ENCODE results near the gene MAGEB16.

Gene MAGEB16

DNA sequence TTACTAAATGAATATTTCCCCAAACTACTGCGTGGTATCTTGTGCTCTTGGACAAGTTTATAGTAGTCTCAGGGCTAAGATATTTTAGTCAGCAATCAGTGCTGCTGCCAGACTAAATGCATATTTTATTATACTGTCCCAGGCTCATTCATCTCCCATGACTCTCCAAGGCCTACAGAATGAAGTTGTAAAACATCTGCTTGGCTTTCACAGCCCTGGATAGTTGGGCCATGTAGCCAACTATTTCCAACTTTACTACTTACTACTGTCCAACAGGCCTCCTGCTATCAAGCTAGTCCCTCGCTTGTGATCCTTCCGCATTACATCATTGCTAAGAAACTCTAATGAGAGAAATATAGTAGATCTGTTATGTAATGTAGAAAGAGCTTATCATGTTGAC is 31.4 kb downstream of the MAGEB16 start:
- TF ChIP-seq TAF1 (IDR thresholded peaks at IDR 0.05; ENCODE audit: borderline replicate concordance, insufficient read depth, low read length) (no peak), SIN3A (IDR thresholded peaks at IDR 0.05; ENCODE audit: borderline replicate concordance, insufficient read depth, low read length) (no peak), POLR2AphosphoS5 (IDR thresholded peaks at IDR 0.05; ENCODE audit: low read depth, low read length) (no peak), FOXP2 (optimal IDR thresholded peaks at IDR 0.05; ENCODE audit: borderline replicate concordance, extremely low read depth, extremely low read length, insufficient read depth) (no peak)
- TF ChIP-seq, protein P1, sequence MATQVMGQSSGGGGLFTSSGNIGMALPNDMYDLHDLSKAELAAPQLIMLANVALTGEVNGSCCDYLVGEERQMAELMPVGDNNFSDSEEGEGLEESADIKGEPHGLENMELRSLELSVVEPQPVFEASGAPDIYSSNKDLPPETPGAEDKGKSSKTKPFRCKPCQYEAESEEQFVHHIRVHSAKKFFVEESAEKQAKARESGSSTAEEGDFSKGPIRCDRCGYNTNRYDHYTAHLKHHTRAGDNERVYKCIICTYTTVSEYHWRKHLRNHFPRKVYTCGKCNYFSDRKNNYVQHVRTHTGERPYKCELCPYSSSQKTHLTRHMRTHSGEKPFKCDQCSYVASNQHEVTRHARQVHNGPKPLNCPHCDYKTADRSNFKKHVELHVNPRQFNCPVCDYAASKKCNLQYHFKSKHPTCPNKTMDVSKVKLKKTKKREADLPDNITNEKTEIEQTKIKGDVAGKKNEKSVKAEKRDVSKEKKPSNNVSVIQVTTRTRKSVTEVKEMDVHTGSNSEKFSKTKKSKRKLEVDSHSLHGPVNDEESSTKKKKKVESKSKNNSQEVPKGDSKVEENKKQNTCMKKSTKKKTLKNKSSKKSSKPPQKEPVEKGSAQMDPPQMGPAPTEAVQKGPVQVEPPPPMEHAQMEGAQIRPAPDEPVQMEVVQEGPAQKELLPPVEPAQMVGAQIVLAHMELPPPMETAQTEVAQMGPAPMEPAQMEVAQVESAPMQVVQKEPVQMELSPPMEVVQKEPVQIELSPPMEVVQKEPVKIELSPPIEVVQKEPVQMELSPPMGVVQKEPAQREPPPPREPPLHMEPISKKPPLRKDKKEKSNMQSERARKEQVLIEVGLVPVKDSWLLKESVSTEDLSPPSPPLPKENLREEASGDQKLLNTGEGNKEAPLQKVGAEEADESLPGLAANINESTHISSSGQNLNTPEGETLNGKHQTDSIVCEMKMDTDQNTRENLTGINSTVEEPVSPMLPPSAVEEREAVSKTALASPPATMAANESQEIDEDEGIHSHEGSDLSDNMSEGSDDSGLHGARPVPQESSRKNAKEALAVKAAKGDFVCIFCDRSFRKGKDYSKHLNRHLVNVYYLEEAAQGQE (IDR thresholded peaks at IDR 0.05; ENCODE audit: insufficient read depth in 1 of 2, low read depth in 2 of 2, low read length in 2 of 2), result no peak

DNA sequence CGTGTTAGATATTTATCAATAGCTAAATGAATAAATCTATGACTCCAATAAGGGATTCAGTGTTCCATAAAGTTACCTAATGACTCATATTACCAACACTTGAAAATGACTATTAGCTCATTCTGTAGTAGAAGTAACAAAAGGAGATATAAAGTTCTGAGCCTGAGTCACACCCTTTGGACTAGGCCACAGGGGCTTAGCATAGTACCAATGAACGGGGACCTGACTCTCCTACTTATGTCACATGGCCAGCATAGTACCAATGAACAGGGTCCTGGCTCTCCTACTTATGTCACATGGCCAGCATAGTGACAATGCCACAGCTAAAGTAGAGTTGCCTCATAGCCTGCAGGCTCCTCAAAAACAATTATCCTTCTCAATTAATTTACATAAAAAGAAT is 43.7 kb downstream of the MAGEB16 start:
- TF ChIP-seq, protein P1 (IDR thresholded peaks at IDR 0.05; ENCODE audit: insufficient read depth in 1 of 2, low read depth in 2 of 2, low read length in 2 of 2), result no peak
- no peak for TF ChIP-seq FOXP2 (optimal IDR thresholded peaks at IDR 0.05; ENCODE audit: borderline replicate concordance, extremely low read depth, extremely low read length, insufficient read depth)
- TF ChIP-seq TAF1 (IDR thresholded peaks at IDR 0.05; ENCODE audit: borderline replicate concordance, insufficient read depth, low read length), result no peak
- TF ChIP-seq POLR2AphosphoS5 (IDR thresholded peaks at IDR 0.05; ENCODE audit: low read depth, low read length), result no peak
- no peak for TF ChIP-seq SIN3A (IDR thresholded peaks at IDR 0.05; ENCODE audit: borderline replicate concordance, insufficient read depth, low read length)

DNA sequence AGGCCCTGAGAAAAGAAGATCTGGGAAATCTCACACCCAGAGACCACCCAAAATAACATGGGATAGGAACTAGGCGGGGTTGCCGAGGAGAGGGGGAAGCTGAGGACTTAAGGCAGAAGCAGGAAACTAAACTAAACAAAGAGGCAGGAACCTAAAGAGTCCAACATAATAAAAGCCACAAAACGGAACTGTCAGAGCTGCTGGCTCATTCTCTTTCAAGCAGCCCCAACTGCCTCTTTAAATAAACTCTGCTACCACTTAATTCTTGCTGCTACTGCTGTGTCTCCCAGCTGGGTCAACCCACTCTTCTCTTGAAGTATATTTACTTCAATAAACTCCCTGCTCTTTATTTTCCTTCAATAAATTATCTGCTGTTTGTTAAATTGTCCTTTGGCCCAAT is 44.5 kb downstream of the MAGEB16 start:
- TF ChIP-seq, protein P1 (IDR thresholded peaks at IDR 0.05; ENCODE audit: insufficient read depth in 1 of 2, low read depth in 2 of 2, low read length in 2 of 2), result no peak
- TF ChIP-seq FOXP2 (optimal IDR thresholded peaks at IDR 0.05; ENCODE audit: borderline replicate concordance, extremely low read depth, extremely low read length, insufficient read depth) (no peak), SIN3A (IDR thresholded peaks at IDR 0.05; ENCODE audit: borderline replicate concordance, insufficient read depth, low read length) (no peak), TAF1 (IDR thresholded peaks at IDR 0.05; ENCODE audit: borderline replicate concordance, insufficient read depth, low read length) (no peak), POLR2AphosphoS5 (IDR thresholded peaks at IDR 0.05; ENCODE audit: low read depth, low read length) (no peak)

DNA sequence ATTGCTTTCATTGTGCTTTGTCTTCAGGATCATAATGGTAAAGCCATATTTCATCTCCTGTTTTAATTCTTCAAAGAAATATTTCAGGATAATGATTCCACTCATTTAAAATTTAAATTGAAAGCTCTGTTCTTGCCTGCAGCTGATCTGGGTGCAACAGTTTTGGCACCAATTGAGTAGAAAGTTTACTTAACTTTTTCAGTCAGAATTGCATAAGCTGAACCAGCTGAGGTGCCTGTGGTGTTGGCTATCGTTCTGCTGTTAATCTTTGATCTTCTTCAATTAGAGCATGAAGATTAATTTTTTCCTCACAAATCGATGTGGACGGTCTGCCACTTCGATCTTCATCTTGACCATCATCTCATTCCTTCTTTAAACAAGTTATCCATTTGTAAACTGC is 49.6 kb downstream of the MAGEB16 start:
- TF ChIP-seq, protein P1 (IDR thresholded peaks at IDR 0.05; ENCODE audit: insufficient read depth in 1 of 2, low read depth in 2 of 2, low read length in 2 of 2), result no peak
- no peak for TF ChIP-seq FOXP2 (optimal IDR thresholded peaks at IDR 0.05; ENCODE audit: borderline replicate concordance, extremely low read depth, extremely low read length, insufficient read depth)
- TF ChIP-seq POLR2AphosphoS5 (IDR thresholded peaks at IDR 0.05; ENCODE audit: low read depth, low read length), result no peak
- TF ChIP-seq TAF1 (IDR thresholded peaks at IDR 0.05; ENCODE audit: borderline replicate concordance, insufficient read depth, low read length), result no peak
- no peak for TF ChIP-seq SIN3A (IDR thresholded peaks at IDR 0.05; ENCODE audit: borderline replicate concordance, insufficient read depth, low read length)

Measured in PFSK-1 (cell line).